ENCODE data around the gene FILIP1L.

FILIP1L gene

GRCh38 chr3:99829844-99830243 is 284.5 kb downstream of the FILIP1L start:
- DNase-seq: no peak

GRCh38 chr3:99825004-99825640 is 289.2 kb downstream of the FILIP1L start:
- DNase-seq: peak; percentile 43

GRCh38 chr3:99823723-99824711 is 290.3 kb downstream of the FILIP1L start:
- DNase-seq: no peak

- no peak for DNase-seq
Measured at GRCh38 chr3:99818818-99819217, 295.5 kb downstream of the FILIP1L start.

GRCh38 chr3:99817437-99818240 is 296.7 kb downstream of the FILIP1L start, which contains the start of gene CMSS1:
Gene CMSS1 (plus strand): TSS chr3:99817862.
- peak; percentile 89 for DNase-seq

- no peak for DNase-seq
Measured at GRCh38 chr3:99817047-99817436, 297.3 kb downstream of the FILIP1L start.

GRCh38 chr3:99810403-99810802 is 303.9 kb downstream of the FILIP1L start:
- DNase-seq: no peak

- no peak for DNase-seq
Measured at GRCh38 chr3:99809565-99809964, 304.7 kb downstream of the FILIP1L start.

- DNase-seq: peak; percentile 80
Measured at GRCh38 chr3:99808163-99808794, 306.0 kb downstream of the FILIP1L start.

- no peak for DNase-seq
Measured at GRCh38 chr3:99805160-99805559, 309.1 kb downstream of the FILIP1L start.

- DNase-seq: no peak
Measured at GRCh38 chr3:99803297-99803696, 311.0 kb downstream of the FILIP1L start.

- no peak for DNase-seq
Measured at GRCh38 chr3:99799422-99799821, 314.9 kb downstream of the FILIP1L start.

- DNase-seq: no peak
Measured at GRCh38 chr3:99795573-99795972, 318.7 kb downstream of the FILIP1L start.

- DNase-seq: no peak
Measured at GRCh38 chr3:99794485-99794884, 319.8 kb downstream of the FILIP1L start.

- DNase-seq: peak; percentile 74
Measured at GRCh38 chr3:99789011-99789721, 325.1 kb downstream of the FILIP1L start.
